H1 (cell line): ENCODE measurements around the gene SERGEF. TPM values are rescaled to one million over a fixed set of nuclear protein-coding genes. Genes with fewer than 3 reads are reported as not detected.

Experiments
- ATF2 ChIP-seq: IDR thresholded peaks from 2 replicates; pipeline ENCODE4 v1.6.1; 2012; ENCODE audit warnings: low read length, inconsistent platforms
- NANOG ChIP-seq: IDR thresholded peaks from 2 replicates; pipeline ENCODE4 v1.6.1; 2011; ENCODE audit warnings: low read length, low read depth, mild to moderate bottlenecking, inconsistent platforms; ENCODE audit not compliant: insufficient read depth, poor library complexity, severe bottlenecking
- TBP ChIP-seq: IDR thresholded peaks from 2 replicates; pipeline ENCODE4 v1.6.1; 2011; ENCODE audit warnings: low read depth, low read length, improper control_type of control experiment
- polyA plus RNA-seq, 7 experiments: library from polyadenylated mRNA; depleted of rRNA in 3 of 7; stranded (reverse) in 5 of 7; unstranded in 2 of 7; fragments of >200 nt in 5 of 7; fragments of 200-250 nt in 2 of 7; gene quantifications; 1 replicate in 5 of 7; 2 replicates in 1 of 7; 4 replicates in 1 of 7; pipeline versions ENCODE4 v1.2.1 to v1.2.3, GENCODE V29; 2011 to 2013; ENCODE audit warnings: missing spikeins in 2 of 7, mixed read lengths in 2 of 7
- total RNA-seq: library from RNA; stranded (reverse); fragmentation: NEBNext Ultra II Directional; extraction: Animal tissue kit (Norgen Biotek cat#: 25700); gene quantifications from 2 replicates; pipeline ENCODE4 v1.2.1, GENCODE V29; 2021

Gene SERGEF
- total and polyA plus RNA-seq, 2 of the 8 experiments (the other 6 are each of a cell fraction or from before 2014, with no cell fraction given) = 16.6 to 28.8 TPM

- TF ChIP-seq ATF2 (no peak), NANOG (no peak), TBP (no peak)
- TF ChIP-seq, all 59 proteins: peak for 0
Observed at GRCh38 chr11:17748761-17749721, 263.8 kb downstream of the SERGEF start (continued).
